ENCODE data around the gene GPBP1L1. TPM values are rescaled to one million over a fixed set of nuclear protein-coding genes. Genes with fewer than 3 reads are reported as not detected.
A peak's percentile ranks its signal among the peaks of the same experiment; 100 is the strongest.

GPBP1L1 gene
- total and polyA plus RNA-seq, 2 of the 13 experiments (the other 11 are each of a cell fraction or from before 2014, with no cell fraction given) = 45.9 to 86.1 TPM

- no peaks in the 10 kb centered on the region for H3K9me3 ChIP-seq (ENCODE audit: low read length)
- H3K79me2 ChIP-seq (ENCODE audit: insufficient read depth, low read length) = peaks cover 68% of the 10 kb centered on the region
- no peak overlapping the region for H3K4me3 ChIP-seq (replicated peaks in 1 of 3; ENCODE audit: insufficient read depth in 1 of 3, low read depth in 2 of 3, low read length in 3 of 3)
- CTCF ChIA-PET (ENCODE audit: low intra/inter-chr PET ratio, low total read pairs) = no interaction called here
- H3K27ac ChIP-seq (ENCODE audit: extremely low read length, insufficient read depth, low read length) = peak overlapping the region; percentile 64
- H2AFZ ChIP-seq (ENCODE audit: low read length) = no peak overlapping the region
- ATAC-seq = no peak
- no peak overlapping the region for H3K9ac ChIP-seq (ENCODE audit: insufficient read depth, low read depth, low read length)
- WGBS (ENCODE audit: low lambda C conversion rate) = 96% methylated on average over 2 of the region's 2 CpGs
- H3K4me1 ChIP-seq (ENCODE audit: insufficient read depth, low read length) = peaks cover 46% of the 10 kb centered on the region
- no peak overlapping the region for H3K4me2 ChIP-seq (ENCODE audit: low read depth, low read length)
- peaks cover 19 to 50% of the 10 kb centered on the region in 2 experiments for H3K36me3 ChIP-seq (replicated peaks in 1 of 2; ENCODE audit: control insufficient read depth in 1 of 2, insufficient read depth in 2 of 2, low read length in 2 of 2)
- intact Hi-C loops (cut with micrococcal nuclease; ENCODE audit: unreplicated experiment) (loop anchor here (2.0 kb wide), 1 partner anchor 26 kb away; no protein-coding TSS in a partner anchor), in situ Hi-C loops (cut with HindIII; ENCODE audit: extremely low pct_ligation_motif_present, low pct_unique_long_range_greater_than_20kb) (no loop called here)
- H4K20me1 ChIP-seq (ENCODE audit: insufficient read depth, low read length) = peaks cover 32% of the 10 kb centered on the region
- no peak for DNase-seq (ENCODE audit: low spot score)
- POLR2A ChIA-PET = interaction anchor here (1.4 to 5.0 kb wide), 2 partner anchors 27 to 74 kb away, joined by 4 to 29 read pairs; partner anchors contain the start of gene GPBP1L1
- TF ChIP-seq ZNF235 (CRISPR knock-in tag; IDR thresholded peaks at IDR 0.05; ENCODE audit: borderline replicate concordance) = no peak
- TF ChIP-seq ZNF121 (CRISPR knock-in tag; IDR thresholded peaks at IDR 0.05) = peak; percentile 84
- FAIRE-seq = no peak
- no peaks in the 10 kb centered on the region for H3K27me3 ChIP-seq (ENCODE audit: control insufficient read depth in 1 of 2, insufficient read depth in 2 of 2, low read length in 2 of 2)
- BruUV-seq (replicated peaks) = no TSS peak
These were observed 27.1 kb downstream of the GPBP1L1 start for GRCh38 chr1:45659222-45659621.

GRCh38 chr1:45658171-45658570 is 28.2 kb downstream of the GPBP1L1 start:
- Histone ChIP-seq H3K4me3 (replicated peaks in 1 of 3; ENCODE audit: insufficient read depth in 1 of 3, low read depth in 2 of 3, low read length in 3 of 3) (peak overlapping the region in 2 of 3 experiments; percentile 7 to 12; a peak in 1 of 6 replicates), H3K9ac (ENCODE audit: insufficient read depth, low read depth, low read length) (no peak overlapping the region), H3K27ac (ENCODE audit: extremely low read length, insufficient read depth, low read length) (peak overlapping the region; percentile 64), H3K4me2 (ENCODE audit: low read depth, low read length) (peak overlapping the region; percentile 62), H3K27me3 (ENCODE audit: control insufficient read depth in 1 of 2, insufficient read depth in 2 of 2, low read length in 2 of 2) (no peaks in the 10 kb centered on the region), H3K9me3 (ENCODE audit: low read length) (no peaks in the 10 kb centered on the region), H4K20me1 (ENCODE audit: insufficient read depth, low read length) (peaks cover 22% of the 10 kb centered on the region), H3K36me3 (replicated peaks in 1 of 2; ENCODE audit: control insufficient read depth in 1 of 2, insufficient read depth in 2 of 2, low read length in 2 of 2) (peaks cover 21 to 54% of the 10 kb centered on the region in 2 experiments), H3K4me1 (ENCODE audit: insufficient read depth, low read length) (peaks cover 46% of the 10 kb centered on the region), H3K79me2 (ENCODE audit: insufficient read depth, low read length) (peaks cover 58% of the 10 kb centered on the region), H2AFZ (ENCODE audit: low read length) (no peak overlapping the region)
- BruUV-seq (replicated peaks) = no TSS peak
- ATAC-seq (peak; percentile 95), DNase-seq (ENCODE audit: low spot score) (peak; percentile 87), FAIRE-seq (peak; percentile 73)
- in situ Hi-C loops (cut with HindIII; ENCODE audit: extremely low pct_ligation_motif_present, low pct_unique_long_range_greater_than_20kb) = no loop called here
- POLR2A ChIA-PET = interaction anchor here (0.9 to 5.0 kb wide), 6 partner anchors 20 to 318 kb away, joined by 3 to 29 read pairs (median 4); partner anchors contain the start of genes GPBP1L1, MUTYH, PRDX1 and TOE1
- WGBS (ENCODE audit: low lambda C conversion rate) = 1% methylated on average over 2 of the region's 2 CpGs
- intact Hi-C loops (cut with micrococcal nuclease; ENCODE audit: unreplicated experiment) = loop anchor here (2.0 kb wide), 1 partner anchor 27 kb away; no protein-coding TSS in a partner anchor
- CTCF ChIA-PET (ENCODE audit: low intra/inter-chr PET ratio, low total read pairs) = no interaction called here
- TF ChIP-seq PLSCR1 (CRISPR knock-in tag; IDR thresholded peaks at IDR 0.05; ENCODE audit: borderline replicate concordance) (no peak), ZBTB10 (CRISPR knock-in tag; IDR thresholded peaks at IDR 0.05; ENCODE audit: borderline replicate concordance) (no peak), HOMEZ (CRISPR knock-in tag; IDR thresholded peaks at IDR 0.05; ENCODE audit: low read depth) (peak; percentile 70), ZNF652 (CRISPR knock-in tag; IDR thresholded peaks at IDR 0.05; ENCODE audit: borderline replicate concordance, low read depth) (peak; percentile 77; the same call in 1 of the 2 replicates), DRAP1 (CRISPR knock-in tag; IDR thresholded peaks at IDR 0.05) (peak; percentile 43; the same call in 1 of the 2 replicates), RFXAP (CRISPR knock-in tag; IDR thresholded peaks at IDR 0.05; ENCODE audit: borderline replicate concordance) (no peak), GATAD2A (CRISPR knock-in tag; IDR thresholded peaks at IDR 0.05) (peak; percentile 88), GZF1 (CRISPR knock-in tag; IDR thresholded peaks at IDR 0.05) (no peak)
